HG02884 (cell line): ENCODE results near the gene ZNF500.

Experiments
- ATAC-seq: cut with Tn5 transposase; IDR thresholded peaks from one replicate; pipeline ENCODE4 v1.9.1; 2021; ENCODE audit warnings: mild to moderate bottlenecking, moderate library complexity; ENCODE audit not compliant: unreplicated experiment

ZNF500 gene

GRCh38 chr16:4713663-4714501, 53.1 kb downstream of the ZNF500 start:
- no peak for ATAC-seq

GRCh38 chr16:4709481-4709880, 57.5 kb downstream of the ZNF500 start:
- ATAC-seq: no peak

- no peak for ATAC-seq
Observed at GRCh38 chr16:4706871-4707270, 60.1 kb downstream of the ZNF500 start.

GRCh38 chr16:4704913-4705312, 62.0 kb downstream of the ZNF500 start:
- no peak for ATAC-seq

GRCh38 chr16:4704491-4704890, 62.5 kb downstream of the ZNF500 start:
- no peak for ATAC-seq

GRCh38 chr16:4703906-4704305, 63.1 kb downstream of the ZNF500 start:
- ATAC-seq: no peak

GRCh38 chr16:4702466-4702808, 64.5 kb downstream of the ZNF500 start:
- no peak for ATAC-seq

GRCh38 chr16:4701791-4702465, 65.0 kb downstream of the ZNF500 start:
- ATAC-seq: no peak

GRCh38 chr16:4700997-4701743, 65.8 kb downstream of the ZNF500 start:
- ATAC-seq: no peak

- no peak for ATAC-seq
Observed at GRCh38 chr16:4700380-4700996, 66.5 kb downstream of the ZNF500 start.

GRCh38 chr16:4699046-4699556, 67.9 kb downstream of the ZNF500 start:
- ATAC-seq: no peak

- no peak for ATAC-seq
Observed at GRCh38 chr16:4698321-4699045, 68.5 kb downstream of the ZNF500 start.
